Lung microvascular endothelial cell (primary cell): Measurements from ENCODE around the gene RAPGEF6. TPM values are rescaled to one million over a fixed set of nuclear protein-coding genes. Genes with fewer than 3 reads are reported as not detected.

Source experiments
- DNase-seq, 2 donors: peaks; one replicate each; pipeline versions ENCODE4 v3.0.0 to v3.0.0-alpha.2; 2010; ENCODE audit warnings: low read depth in 2 of 2
- total RNA-seq: library from RNA; depleted of rRNA; stranded (reverse); fragments of >200 nt; gene quantifications from 2 replicates; pipeline ENCODE4 v1.2.1, GENCODE V29; 2014

Gene RAPGEF6
- total RNA-seq, 1 donor from 2014 or later, result 11.5 TPM

DNA sequence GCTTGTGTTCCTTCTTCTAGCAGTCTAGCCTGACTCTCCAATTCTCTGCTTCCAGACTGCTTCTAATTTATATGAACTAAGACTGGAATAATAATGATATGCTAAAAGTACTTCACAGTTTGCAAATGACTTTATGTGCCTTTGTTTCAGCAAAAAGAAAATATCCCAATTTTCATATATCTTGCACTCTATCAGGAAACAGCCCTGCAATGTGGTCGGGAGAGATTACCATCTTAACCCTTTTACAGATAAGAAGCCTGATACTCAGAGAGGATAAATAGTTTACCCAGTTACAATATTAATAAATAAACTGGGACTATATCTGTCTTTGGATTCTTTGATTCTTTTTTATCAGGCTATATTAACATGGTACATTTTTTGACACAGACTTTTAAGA, 245.2 kb downstream of the RAPGEF6 start:
- no peak for DNase-seq

DNA sequence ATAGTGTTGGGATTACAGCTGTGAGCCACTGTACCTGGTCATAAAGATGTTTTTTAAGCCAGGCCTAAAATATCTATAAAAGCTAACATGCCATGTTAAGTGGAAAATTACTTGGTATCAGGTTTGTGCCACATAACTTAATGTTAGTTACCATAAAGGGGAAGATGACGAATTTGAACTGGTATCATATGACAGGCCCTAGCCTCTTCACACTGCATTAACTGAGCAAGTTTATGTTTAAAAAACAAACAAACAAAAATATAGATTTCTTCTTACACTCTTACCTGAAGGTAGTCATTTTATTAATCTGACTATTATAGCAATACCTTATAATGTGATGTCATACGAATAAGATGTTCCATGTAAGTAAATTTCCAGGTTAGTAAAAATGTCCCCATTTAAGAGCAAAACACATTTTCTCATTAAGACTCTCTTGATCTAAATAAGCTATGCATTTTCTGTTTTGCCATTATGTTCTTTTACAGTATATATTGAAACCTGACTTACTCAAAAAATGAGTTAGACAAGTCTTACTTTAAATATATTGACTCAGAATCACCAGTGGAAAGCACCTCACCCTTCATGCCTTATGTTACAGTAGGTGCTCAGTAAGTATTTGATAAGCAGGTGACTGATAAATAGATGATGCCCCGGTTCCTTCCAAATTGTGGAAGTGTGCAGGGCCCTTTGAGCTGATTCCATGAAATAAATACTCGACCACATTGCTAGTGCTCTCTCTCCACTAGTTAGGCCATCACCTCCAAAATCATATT, 245.7 kb downstream of the RAPGEF6 start:
- no peak for DNase-seq

DNA sequence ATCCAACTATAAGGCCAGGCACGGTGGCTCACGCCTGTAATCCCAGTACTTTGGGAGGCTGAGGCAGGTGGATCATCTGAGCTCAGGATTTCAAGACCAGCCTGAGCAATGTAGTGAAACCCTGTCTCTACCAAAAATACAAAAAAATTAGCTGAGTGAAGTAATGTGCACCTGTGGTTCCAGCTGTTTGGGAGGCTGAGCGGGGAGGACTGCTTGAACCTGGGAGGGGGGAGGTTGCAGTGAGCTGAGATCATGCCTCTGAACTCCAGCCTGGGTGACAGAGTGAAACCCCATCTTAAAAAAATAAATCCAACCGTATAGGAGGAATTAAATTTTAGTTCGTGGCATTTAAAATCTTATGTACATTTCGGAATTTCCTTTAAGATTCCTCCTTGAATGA, 247.8 kb downstream of the RAPGEF6 start:
- DNase-seq, result peak in 1 of 2 donors; percentile 22

DNA sequence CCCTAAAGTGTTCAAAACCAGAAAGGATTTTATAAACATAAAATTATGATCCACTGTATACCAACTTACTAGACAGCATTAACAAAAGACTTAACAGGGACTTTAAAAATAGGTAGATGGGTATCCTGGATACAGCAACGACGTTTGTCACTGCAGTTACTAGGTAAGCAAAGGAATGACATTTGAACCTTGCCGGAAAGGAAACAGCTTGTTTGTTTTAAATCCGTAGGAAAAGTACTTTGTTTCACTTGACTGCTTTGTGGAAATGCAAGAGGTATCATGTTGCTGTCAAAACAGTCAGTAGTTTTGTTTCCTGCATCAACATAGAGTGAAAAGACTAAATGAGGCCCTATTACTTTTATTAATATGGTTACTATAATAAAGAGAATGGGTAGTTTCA, 248.2 kb downstream of the RAPGEF6 start:
- DNase-seq, result peak; percentile 94 to 98

DNA sequence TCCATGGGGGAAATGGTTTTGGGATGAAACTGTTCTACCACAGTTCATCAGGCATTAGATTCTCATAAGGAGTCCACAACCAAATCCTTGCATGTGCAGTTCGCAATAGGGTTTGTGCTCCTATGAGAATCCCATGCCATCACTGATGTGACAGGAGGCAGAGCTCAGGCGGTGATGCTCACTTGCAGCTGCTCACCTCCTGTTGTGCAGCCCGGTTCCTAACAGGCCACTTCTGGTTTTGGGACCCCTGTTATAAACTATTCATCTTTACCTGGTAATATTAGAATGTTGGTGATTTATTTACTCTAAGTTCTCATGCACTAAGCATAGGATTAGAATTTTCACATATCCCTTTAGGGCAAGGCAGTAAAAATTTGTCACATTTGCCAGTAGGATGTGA, 248.9 kb downstream of the RAPGEF6 start:
- DNase-seq, result peak in 1 of 2 donors; percentile 37

DNA sequence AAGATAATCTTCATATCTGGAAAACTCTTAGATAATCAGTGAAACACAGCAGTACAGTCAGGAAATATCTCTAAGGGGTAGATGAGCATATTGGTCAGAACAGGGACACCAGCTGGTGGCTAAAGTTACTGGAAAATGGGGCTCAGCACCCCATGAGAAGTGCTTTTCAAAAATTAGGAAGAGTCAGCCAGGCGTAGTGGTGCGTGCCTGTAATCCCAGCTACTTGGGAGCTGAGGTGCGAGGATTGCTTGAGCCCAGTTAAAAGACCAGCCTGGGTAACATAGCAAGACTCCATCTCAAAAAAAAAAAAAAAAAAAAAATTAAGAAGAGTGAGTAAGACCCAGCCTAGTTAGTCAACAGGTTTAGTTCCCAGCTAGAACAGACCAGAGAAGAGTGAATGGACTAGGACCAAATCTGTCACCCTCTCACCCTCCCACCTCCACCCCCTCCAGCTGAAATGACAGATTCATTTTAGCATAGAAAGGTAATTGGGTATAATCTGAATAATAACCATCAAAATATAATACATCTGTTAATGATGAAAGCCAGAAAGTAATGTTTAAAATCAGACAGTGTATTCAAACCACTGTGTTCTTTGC, 250.3 kb downstream of the RAPGEF6 start:
- peak in 1 of 2 donors; percentile 35 for DNase-seq

DNA sequence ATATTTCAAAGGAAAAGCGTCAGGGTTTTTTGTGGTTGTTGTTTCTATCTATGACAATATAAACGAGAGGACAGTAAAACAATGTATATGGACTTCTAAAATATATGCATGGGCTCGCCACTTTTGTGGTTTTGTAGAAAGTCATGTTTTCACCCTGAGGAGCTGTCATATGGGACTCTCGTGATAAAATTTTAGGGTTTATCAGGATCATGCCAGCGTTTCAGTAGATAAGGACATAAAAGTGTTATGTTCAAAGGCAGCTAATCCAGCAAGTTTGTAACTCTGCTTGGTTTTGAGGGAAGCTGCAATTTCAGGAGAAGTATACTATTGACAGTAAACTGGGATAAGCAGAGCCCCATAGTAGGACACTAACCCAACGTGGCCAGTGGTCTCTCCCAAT, 250.9 kb downstream of the RAPGEF6 start:
- no peak for DNase-seq

DNA sequence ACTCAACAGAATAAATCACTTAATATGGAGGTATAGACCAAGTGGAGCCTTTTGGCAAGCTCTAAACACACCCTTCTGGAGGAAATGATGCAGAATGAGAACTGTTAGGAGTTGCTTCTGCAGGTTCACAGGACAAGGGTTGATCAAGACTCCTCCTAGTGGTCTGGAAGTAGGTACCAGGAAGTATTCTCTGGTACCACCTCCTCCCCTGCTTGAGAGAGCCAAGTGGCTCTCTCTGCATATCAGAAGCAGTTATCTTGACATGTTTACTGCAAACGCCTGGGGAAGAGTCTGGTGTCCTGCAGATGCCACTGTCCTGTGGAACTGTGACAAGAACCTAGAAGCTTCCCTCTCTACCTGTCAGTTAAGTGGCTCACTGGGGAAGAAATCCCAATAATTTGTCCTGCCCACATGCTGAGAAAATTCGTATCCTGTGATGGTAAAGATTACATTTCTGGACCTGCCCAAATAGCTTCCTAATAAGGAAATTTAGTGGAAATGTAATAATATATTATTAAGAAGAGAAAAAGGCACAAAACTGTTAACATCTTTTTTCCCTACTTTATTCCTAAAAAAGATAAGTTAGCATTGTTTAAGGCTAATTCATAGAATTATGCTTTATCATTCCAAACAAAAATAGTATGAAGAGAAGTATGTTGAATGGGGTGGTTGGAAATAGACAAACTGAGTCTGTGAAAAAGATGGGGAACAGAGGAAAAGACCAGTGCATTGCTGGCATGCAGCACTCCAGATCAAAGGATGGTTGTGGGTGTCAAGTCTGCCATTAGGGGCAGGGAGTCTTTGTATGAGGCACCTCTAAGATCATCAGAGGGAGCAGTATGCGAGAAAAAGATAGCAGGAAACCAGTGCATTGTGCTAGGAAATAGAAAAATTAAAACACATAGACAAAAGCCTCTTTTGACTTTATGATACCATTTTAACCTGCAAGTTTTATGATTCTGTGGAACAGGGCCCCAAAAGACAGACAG, 252.3 kb downstream of the RAPGEF6 start:
- peak; percentile 55 to 81 for DNase-seq

DNA sequence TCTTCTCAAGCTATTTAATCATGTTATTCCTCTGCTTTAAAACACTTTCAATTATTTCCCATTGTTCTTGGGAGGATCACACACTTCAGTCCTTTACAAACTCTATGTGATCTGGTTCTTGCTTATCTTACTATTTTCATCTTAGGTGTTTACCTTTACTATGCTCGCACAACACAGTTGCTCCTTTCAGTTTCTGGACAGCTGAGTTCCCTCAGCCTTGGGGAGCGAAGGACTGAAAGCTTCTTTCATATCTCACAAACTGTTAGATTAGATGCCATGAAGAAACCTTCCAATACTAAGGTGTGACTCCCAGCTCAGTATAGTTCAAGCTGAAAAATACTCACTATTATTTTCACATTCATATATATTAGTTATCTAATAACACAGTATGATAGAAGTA, 253.3 kb downstream of the RAPGEF6 start:
- no peak for DNase-seq

DNA sequence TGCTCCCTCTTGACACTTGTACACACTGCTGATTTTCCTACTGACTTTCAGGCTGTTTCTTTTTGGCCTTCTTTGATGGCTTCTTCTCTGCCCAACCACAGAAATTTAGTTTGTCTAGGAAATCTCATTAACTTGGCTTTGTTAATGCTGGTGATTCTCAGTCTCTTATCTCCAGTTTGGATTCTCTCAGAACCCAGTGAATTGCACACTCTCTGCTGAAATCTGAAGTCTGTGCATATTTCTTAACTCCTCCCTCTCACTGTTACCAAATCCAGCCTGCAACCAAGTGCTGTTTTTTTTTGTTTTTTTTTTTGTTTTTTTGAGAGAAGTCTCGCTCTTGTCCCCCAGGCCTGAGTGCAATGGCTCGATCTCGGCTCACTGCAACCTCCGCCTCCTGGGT, 254.0 kb downstream of the RAPGEF6 start:
- DNase-seq, result no peak

DNA sequence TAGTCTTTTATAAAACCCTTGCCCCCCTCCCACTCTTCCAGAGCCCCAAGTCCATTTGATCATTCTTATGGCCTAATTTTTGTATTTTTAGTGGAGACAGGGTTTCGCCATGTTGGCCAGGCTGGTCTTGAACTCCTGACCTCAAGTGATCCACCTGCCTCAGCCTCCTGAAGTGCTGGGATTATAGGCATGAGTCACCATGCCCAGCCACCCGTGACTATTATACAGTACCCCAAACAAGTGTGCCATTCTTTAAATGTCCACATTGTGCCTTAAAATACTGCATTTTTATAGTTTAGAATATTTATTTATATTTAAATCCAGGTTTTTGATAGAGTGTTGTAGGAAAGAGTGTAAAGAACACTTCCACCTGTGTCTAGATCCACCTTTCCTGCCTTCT, 254.8 kb downstream of the RAPGEF6 start:
- peak; percentile 28 to 37 for DNase-seq

DNA sequence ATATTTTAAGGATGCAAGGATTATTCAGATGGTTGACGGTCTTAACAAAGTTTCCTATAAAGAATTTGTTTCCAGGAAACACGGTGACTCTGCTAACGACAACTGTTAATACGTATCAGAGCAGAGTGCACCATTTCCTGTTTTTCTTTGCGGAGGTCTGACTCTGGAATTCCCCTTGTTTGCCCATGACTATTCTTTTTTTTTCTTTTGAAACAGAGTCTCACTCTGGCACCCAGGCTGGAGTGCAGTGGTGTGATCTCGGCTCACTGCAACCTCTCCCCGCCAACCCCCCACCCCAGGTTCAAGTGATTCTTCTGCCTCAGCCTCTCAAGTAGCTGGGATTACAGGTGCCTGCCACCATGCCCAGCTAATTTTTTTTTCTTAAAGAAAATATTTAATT, 255.3 kb downstream of the RAPGEF6 start:
- peak; percentile 97 to 98 for DNase-seq

DNA sequence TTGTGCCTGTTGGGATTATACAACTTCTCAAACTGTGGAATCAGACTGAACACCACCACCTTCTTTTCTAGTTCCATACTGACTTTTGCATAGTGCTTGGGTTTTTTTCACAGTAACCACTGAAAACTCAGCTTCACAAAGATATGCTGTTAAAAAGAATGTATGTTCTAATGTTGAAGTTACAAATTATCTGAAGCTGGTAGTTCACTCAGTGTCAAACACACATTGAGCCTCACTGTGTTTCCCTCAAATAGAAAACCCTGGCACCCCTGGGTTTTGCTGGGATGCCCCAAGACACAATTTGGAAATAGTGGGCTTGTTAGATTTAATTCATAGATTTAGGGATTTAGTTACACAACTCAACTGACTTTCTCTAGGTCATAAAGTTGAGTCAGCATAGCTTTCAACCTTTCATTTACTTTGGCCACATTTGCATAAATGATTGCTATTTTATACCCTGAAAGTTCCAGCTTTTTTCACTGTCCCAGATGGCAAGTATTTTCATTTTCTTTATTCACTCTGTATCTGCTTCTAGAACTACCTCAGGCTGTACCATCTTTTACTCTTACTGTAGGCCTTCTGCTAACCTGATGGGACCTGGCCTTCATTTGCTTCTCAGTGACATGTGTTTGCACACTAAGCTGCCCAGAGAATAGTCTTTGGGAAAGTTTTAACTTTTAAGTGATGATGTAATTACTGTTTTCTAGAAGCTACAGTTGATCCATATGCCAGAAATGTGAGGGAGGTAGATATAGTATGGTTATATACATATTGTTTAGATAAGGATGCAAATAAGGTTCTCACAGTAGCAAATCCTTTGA, 256.1 kb downstream of the RAPGEF6 start:
- peak; percentile 56 to 67 for DNase-seq

DNA sequence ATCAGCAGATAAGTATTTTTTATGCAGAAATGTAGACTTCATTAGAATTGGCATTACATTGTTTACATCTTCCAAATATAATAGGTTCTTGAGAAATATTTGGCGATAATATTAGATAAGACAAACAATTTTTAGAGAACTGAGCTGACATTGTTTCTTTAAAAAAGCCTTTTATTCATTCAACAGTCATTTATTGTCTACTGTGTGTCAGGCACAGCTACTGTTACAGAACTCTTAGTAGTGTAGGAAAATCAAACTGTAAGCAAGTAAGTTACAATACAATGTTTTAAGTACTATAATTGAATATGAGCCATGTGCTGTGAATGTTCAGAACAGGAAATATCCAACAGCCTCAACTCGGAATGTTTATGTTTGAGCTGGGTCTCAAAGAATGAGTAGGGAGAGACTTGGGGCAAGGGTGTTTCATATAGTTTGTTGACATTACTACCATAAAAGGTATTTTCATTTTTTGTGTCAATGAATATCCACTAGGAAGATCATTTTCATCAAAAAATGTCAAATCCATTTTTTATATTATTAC, 257.2 kb downstream of the RAPGEF6 start:
- peak; percentile 71 to 90 for DNase-seq

DNA sequence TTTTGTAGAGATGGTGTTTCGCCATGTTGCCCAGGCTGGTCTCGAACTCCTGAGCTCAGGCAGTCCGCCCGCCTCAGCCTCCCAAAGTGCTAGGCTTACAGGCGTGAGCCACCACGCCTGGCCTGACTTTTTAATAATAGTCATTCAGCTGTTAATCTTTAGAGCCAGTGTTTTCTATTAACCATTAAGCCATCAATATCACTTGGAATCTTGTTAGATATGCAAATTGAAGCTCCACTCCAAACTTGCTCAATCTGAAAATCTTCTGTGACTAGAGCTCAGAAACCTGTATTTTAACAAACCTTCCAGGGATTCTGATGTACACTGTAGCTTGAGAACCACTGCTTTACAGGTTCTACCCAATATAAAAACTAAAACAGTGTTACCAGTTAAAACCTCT, 257.7 kb downstream of the RAPGEF6 start:
- no peak for DNase-seq

DNA sequence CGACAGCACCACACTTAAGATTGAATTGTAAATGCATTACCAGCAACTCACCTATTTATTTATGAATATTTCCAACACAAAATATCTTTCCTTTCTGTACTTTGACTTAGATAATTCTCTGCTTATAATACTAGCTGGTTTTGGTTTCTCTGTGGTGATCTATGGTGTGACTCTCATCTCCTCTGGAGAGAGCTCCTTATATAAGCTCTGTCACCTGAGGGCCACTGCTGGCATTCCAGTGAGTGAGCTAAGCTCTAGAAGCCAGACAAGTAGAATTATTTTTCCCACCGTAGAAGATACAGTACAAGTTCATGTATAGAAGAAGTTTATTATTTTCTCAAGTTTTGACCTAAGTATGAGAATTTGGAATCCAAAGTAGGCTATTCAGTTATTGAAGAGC, 259.7 kb downstream of the RAPGEF6 start:
- no peak for DNase-seq

Other genes starting within 250 kb of the RAPGEF6 start
- 22.0 and 31.0 TPM in 2 replicates for gene FNIP1, start 161.8 kb upstream of the RAPGEF6 start, total RNA-seq